Central memory CD8-positive, alpha-beta T cell (primary cell): ENCODE measurements around the gene WDFY2.
"Not testable (repeated sequence)": the region's sequence is repeated elsewhere in the genome, so short reads cannot be mapped to it uniquely, and the experiment has no call there.

Experiments used
- ATAC-seq: fragments of 150-1000 bp; cut with Tn5 transposase; replicated peaks from 2 replicates; pipeline ENCODE4 v1.10.0; 2022; ENCODE audit warnings: mild to moderate bottlenecking, moderate FRiP score, moderate number of reproducible peaks; ENCODE audit not compliant: poor library complexity, severe bottlenecking; ENCODE audit errors: extremely low read depth
- DNase-seq, 2 donors: peaks; one replicate each; pipeline ENCODE4 v3.0.0; 2021; ENCODE audit warnings: low spot score in 2 of 2
- H3K27ac Mint-ChIP-seq: one replicate; pipeline ENCODE4 v1.8.0; 2022; ENCODE audit warnings: low read depth, mild to moderate bottlenecking, moderate library complexity, mixed read lengths
- H3K27me3 Mint-ChIP-seq: one replicate; pipeline ENCODE4 v1.8.0; 2022; ENCODE audit warnings: mixed read lengths
- H3K36me3 Mint-ChIP-seq: one replicate; pipeline ENCODE4 v1.8.0; 2022; ENCODE audit warnings: mild to moderate bottlenecking, moderate library complexity, mixed read lengths; ENCODE audit not compliant: insufficient read depth
- H3K4me1 Mint-ChIP-seq: one replicate; pipeline ENCODE4 v1.8.0; 2022; ENCODE audit warnings: mixed read lengths
- H3K4me3 Mint-ChIP-seq: one replicate; pipeline ENCODE4 v1.8.0; 2022; ENCODE audit warnings: mild to moderate bottlenecking, moderate library complexity, mixed read lengths
- H3K9me3 Mint-ChIP-seq: one replicate; pipeline ENCODE4 v1.8.0; 2022; ENCODE audit warnings: mixed read lengths

WDFY2 gene

GRCh38 chr13:51583875-51584730 is at the start of gene WDFY2:
Gene WDFY2 (plus strand): TSS chr13:51584462. CDS start chr13:51584688, 226 bp downstream.
- Mint-ChIP-seq H3K36me3 (peaks cover 15% of the 10 kb centered on the region), H3K27me3 (no peaks in the 10 kb centered on the region), H3K4me3 (peak within 1 kb of the TSS; percentile 90), H3K27ac (peak within 1 kb of the TSS; percentile 90), H3K9me3 (no peaks in the 10 kb centered on the region), H3K4me1 (peaks cover 27% of the 10 kb centered on the region)
- DNase-seq, result peak; percentile 98
- peak; percentile 82 for ATAC-seq

- H3K4me1 Mint-ChIP-seq, result peaks cover 12% of the 10 kb centered on the region
- no peak overlapping the region for H3K4me3 Mint-ChIP-seq
- DNase-seq, result no peak
- no peaks in the 10 kb centered on the region for H3K9me3 Mint-ChIP-seq
- H3K27ac Mint-ChIP-seq, result no peak overlapping the region
- H3K36me3 Mint-ChIP-seq, result no peaks in the 10 kb centered on the region
- H3K27me3 Mint-ChIP-seq, result no peaks in the 10 kb centered on the region
- ATAC-seq, result no peak
Observed at GRCh38 chr13:51538591-51539179, 45.6 kb upstream of the WDFY2 start.

DNA sequence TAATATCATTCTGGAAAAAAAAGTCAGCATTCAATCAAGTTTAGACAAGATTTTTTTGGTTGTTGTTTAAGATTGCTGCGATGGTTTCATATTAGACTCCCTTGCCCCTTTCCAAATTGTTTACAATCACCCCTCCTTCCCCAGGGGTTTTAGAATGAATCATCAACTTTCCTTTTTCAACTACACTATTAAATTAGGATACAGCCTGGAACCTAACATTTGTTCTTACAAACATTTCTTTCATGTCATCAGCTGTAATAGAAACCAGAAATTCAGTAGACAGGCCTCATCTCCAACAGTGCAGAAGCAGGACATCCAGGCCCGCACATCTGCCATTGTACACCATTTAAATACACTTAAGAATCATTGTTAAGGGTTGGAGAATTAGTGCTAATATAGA is 44.4 kb upstream of the WDFY2 start:
- Mint-ChIP-seq H3K36me3 (no peaks in the 10 kb centered on the region), H3K4me1 (peaks cover under 1% of the 10 kb centered on the region), H3K27me3 (no peaks in the 10 kb centered on the region), H3K27ac (no peak overlapping the region), H3K9me3 (no peaks in the 10 kb centered on the region), H3K4me3 (no peak overlapping the region)
- DNase-seq, result no peak
- ATAC-seq, result no peak

- H3K9me3 Mint-ChIP-seq, result no peaks in the 10 kb centered on the region
- no peaks in the 10 kb centered on the region for H3K27me3 Mint-ChIP-seq
- no peak overlapping the region for H3K4me3 Mint-ChIP-seq
- H3K4me1 Mint-ChIP-seq, result no peaks in the 10 kb centered on the region
- no peaks in the 10 kb centered on the region for H3K36me3 Mint-ChIP-seq
- DNase-seq, result no peak
- ATAC-seq, result no peak
- H3K27ac Mint-ChIP-seq, result no peak overlapping the region
Observed at GRCh38 chr13:51541037-51541436, 43.2 kb upstream of the WDFY2 start.

- no peaks in the 10 kb centered on the region for H3K36me3 Mint-ChIP-seq
- ATAC-seq (no peak), DNase-seq (no peak)
- H3K9me3 Mint-ChIP-seq, result no peaks in the 10 kb centered on the region
- no peaks in the 10 kb centered on the region for H3K4me1 Mint-ChIP-seq
- H3K27ac Mint-ChIP-seq, result no peak overlapping the region
- H3K27me3 Mint-ChIP-seq, result no peaks in the 10 kb centered on the region
- H3K4me3 Mint-ChIP-seq, result no peak overlapping the region
Observed at GRCh38 chr13:51541809-51542258, 42.4 kb upstream of the WDFY2 start.

DNA sequence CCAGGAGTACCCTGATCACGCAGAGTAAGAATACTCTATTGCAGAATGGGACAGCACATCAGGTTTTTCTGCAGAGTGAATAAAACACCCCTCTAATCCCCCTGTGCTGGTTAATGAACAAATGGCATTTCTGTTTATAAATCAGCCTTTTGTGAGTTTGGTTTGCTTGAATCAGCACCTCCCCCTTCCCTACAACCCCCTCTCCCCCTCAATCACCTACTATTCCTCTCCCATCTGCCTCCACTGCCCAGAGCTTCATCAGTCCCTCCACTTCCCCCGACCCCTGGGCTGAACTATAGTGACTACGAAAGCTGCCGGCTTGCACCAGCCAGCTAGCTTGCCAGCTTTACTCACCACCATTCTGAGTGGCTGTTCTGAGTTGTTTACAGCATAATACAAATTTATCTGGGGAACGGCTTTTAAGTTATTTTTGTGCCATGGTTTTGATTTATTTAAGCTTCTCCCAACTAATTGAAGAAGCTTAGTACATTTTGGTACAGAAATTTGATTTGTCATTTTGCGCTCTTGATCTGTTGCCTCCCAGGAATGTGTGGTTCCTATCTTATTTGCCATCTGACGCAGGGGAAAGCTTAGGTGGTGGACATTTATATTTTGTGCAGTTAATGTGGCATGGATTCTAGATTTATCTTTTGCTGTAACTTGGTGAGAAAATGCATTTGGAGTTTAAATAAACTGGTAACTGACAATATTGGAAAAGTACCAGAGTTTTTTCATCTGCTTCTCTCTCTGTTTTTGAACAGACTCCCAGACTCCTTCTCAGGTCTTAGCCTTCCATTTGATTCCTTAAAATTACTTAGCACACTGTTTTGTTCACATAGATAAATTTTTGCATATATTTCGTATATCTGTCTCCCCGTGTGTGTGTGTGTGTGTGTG is 41.7 kb upstream of the WDFY2 start:
- Mint-ChIP-seq H3K9me3 (no peaks in the 10 kb centered on the region), H3K27ac (no peak overlapping the region), H3K36me3 (no peaks in the 10 kb centered on the region), H3K4me3 (no peak overlapping the region), H3K27me3 (no peaks in the 10 kb centered on the region), H3K4me1 (no peaks in the 10 kb centered on the region)
- ATAC-seq (no peak), DNase-seq (no peak)

- DNase-seq, H3K9me3 Mint-ChIP-seq, H3K27me3 Mint-ChIP-seq, ATAC-seq, H3K36me3 Mint-ChIP-seq, H3K27ac Mint-ChIP-seq, H3K4me3 Mint-ChIP-seq, H3K4me1 Mint-ChIP-seq: not testable (repeated sequence)
Observed at GRCh38 chr13:51545446-51545845, 38.8 kb upstream of the WDFY2 start.

DNA sequence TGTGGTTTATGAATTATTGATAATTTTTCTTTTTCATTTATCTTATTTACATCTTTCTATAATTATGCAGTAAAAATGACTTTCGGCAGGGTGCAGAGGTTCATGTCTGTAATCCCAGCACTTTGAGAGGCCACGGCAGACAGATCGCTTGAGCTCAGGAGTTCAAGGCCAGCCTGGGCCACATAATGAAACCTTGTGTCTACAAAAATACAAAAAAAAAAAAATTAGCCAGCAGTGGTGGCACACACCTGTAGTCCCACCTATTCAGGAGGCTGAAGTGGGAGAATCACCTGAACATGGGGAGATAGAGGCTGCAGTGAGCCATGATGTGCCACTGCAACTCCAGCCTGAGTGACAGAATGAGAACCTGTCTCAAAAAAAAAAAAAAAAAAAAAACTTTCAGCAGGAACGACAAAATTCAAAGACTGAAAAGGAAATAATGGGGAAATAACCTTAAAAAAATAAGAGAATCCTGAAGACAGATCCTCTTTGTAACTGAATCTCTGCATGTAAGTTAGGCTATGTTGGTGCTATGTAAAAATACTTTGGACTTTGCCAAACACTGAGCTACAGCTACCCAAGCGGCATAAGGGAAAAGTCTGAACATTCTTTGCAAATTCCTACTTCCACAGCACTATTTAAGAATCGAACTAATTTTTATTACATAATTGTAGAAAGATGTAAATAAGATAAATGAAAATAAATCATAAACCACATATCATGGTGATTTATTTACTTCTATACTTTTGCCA is 36.7 kb upstream of the WDFY2 start:
- Mint-ChIP-seq H3K9me3 (no peaks in the 10 kb centered on the region), H3K27ac (no peak overlapping the region), H3K27me3 (no peaks in the 10 kb centered on the region), H3K36me3 (no peaks in the 10 kb centered on the region), H3K4me1 (no peaks in the 10 kb centered on the region), H3K4me3 (no peak overlapping the region)
- no peak for DNase-seq
- ATAC-seq, result no peak

GRCh38 chr13:51549050-51549449 is 35.2 kb upstream of the WDFY2 start:
- no peak for ATAC-seq
- no peak overlapping the region for H3K27ac Mint-ChIP-seq
- H3K36me3 Mint-ChIP-seq, result no peaks in the 10 kb centered on the region
- no peak overlapping the region for H3K4me3 Mint-ChIP-seq
- DNase-seq, result no peak
- H3K27me3 Mint-ChIP-seq, result no peaks in the 10 kb centered on the region
- H3K4me1 Mint-ChIP-seq, result no peaks in the 10 kb centered on the region
- no peaks in the 10 kb centered on the region for H3K9me3 Mint-ChIP-seq

DNA sequence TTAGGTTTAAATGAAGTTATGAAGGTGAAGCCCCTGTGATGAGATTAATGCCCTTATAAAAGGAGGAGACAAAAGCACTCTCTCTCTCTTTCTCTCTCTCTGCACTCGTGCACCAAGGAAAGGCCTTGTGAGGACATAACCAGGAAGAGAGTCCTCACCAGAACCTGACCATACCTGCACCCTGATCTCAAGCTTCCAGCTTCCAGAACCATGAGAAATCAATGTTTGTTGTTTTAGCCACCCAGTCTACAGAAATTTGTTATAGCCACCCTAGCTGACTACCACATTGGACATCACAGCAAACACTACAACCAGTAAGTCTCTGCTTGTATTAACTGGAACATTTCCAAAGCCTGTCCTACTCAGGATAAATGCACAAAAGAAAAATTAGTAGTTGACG is 34.7 kb upstream of the WDFY2 start:
- no peak for ATAC-seq
- H3K36me3 Mint-ChIP-seq, result no peaks in the 10 kb centered on the region
- no peaks in the 10 kb centered on the region for H3K4me1 Mint-ChIP-seq
- peaks cover under 1% of the 10 kb centered on the region for H3K27me3 Mint-ChIP-seq
- H3K9me3 Mint-ChIP-seq, result no peaks in the 10 kb centered on the region
- DNase-seq, result no peak
- H3K27ac Mint-ChIP-seq, result no peak overlapping the region
- H3K4me3 Mint-ChIP-seq, result no peak overlapping the region

DNA sequence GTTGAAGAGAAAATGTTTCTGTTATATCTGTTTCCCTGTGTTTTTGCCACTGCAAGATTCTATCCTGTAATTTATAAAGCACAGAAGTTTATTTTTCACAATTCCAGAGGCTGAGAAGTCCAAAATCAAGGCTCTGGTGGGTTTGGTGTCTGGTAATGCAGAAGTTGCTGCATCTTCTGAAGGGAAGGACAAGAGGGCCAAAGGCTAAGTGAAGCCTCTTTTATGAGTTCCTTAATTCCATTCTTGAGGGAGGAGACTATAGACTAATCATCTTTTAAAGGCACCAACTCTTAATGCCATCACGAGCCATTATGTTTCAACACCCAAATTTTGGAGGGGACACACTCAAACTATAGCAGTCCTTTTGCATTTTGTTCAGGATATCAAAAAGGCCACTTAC is 34.1 kb upstream of the WDFY2 start:
- DNase-seq (no peak), ATAC-seq (no peak)
- Mint-ChIP-seq H3K4me1 (no peaks in the 10 kb centered on the region), H3K36me3 (no peaks in the 10 kb centered on the region), H3K9me3 (no peaks in the 10 kb centered on the region), H3K27ac (no peak overlapping the region), H3K4me3 (no peak overlapping the region), H3K27me3 (peaks cover 6% of the 10 kb centered on the region)

DNA sequence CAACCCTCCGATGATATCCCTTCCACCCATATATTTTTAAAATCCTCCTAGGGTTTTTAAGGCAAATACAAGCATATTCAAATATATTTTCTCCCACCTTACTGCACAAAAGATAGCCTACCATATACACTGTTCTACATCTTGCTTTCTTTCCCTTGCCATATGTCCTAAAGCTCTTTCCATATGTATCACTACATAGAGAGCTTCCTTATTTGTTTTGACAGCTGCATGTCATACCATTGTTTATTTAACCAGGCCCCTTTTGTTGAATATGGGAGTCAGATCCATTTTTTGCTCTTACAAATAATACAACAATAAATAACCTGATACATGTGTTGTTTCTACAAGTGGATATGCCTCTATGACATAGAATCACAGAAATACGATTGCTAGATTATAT is 32.8 kb upstream of the WDFY2 start:
- peaks cover 18% of the 10 kb centered on the region for H3K27me3 Mint-ChIP-seq
- DNase-seq (no peak), ATAC-seq (no peak)
- no peaks in the 10 kb centered on the region for H3K36me3 Mint-ChIP-seq
- no peaks in the 10 kb centered on the region for H3K4me1 Mint-ChIP-seq
- H3K27ac Mint-ChIP-seq, result no peak overlapping the region
- H3K4me3 Mint-ChIP-seq, result no peak overlapping the region
- H3K9me3 Mint-ChIP-seq, result no peaks in the 10 kb centered on the region
